NT2/D1 (cell line): ENCODE results near the gene LIPA.
"Not testable (repeated sequence)": the region's sequence is repeated elsewhere in the genome, so short reads cannot be mapped to it uniquely, and the experiment has no call there.

Source experiments
- SUZ12 ChIP-seq: IDR thresholded peaks from 2 replicates; pipeline ENCODE4 v1.6.1; 2011; ENCODE audit not compliant: insufficient read length, insufficient read depth; ENCODE audit errors: extremely low read depth
- ZNF274 ChIP-seq: IDR thresholded peaks from 2 replicates; pipeline ENCODE4 v1.6.1; 2011; ENCODE audit warnings: mild to moderate bottlenecking, low read depth, low read length

- TF ChIP-seq ZNF274, SUZ12: not testable (repeated sequence)
These were observed 83.1 kb downstream of the LIPA start for GRCh38 chr10:89168354-89168900.
